SK-N-SH (cell line): ENCODE measurements around the gene KBTBD2. TPM values are rescaled to one million over a fixed set of nuclear protein-coding genes. Genes with fewer than 3 reads are reported as not detected.

Experiments used
- CTCF ChIA-PET: fragments of 300-600, 350-600 bp; formaldehyde crosslinking; extraction: SDS; loops from one replicate; lab custom pipeline; 2021; lab: Yijun Ruan, JAX
- POLR2A ChIA-PET: fragments of 350-600 bp; sonication (Branson Sonifier 250); formaldehyde crosslinking; extraction: SDS; loops from one replicate; lab custom pipeline; 2020; ENCODE audit warnings: antibody characterized with exemption, inconsistent platforms; lab: Yijun Ruan, JAX
- DNase-seq: peaks from one replicate; pipeline ENCODE4 v3.0.0; 2012
- H2AFZ ChIP-seq: fragments of 200-600 bp; sonication (generic); 2 replicates; pipeline ENCODE4 v1.8.1; 2016; ENCODE audit warnings: antibody characterized with exemption, mild to moderate bottlenecking, low read depth
- H3F3A ChIP-seq: fragments of 200-600 bp; sonication (generic); replicated peaks from 2 replicates; pipeline ENCODE3; 2016; ENCODE audit warnings: antibody characterized with exemption, mild to moderate bottlenecking; ENCODE audit not compliant: insufficient read depth
- H3K27ac ChIP-seq, 2 experiments: fragments of 200-500 bp in 1 of 2; fragments of 200-600 bp in 1 of 2; sonication (Bioruptor generic) in 1 of 2; sonication (generic), shearing (Covaris generic) in 1 of 2; 2 replicates each; pipeline versions ENCODE4 v1.5.1 to v1.6.1; 2014 to 2016; ENCODE audit warnings: low read depth in 2 of 2, inconsistent platforms in 1 of 2, low read length in 1 of 2, mild to moderate bottlenecking in 1 of 2, mixed read lengths in 1 of 2
- H3K27me3 ChIP-seq: fragments of 200-600 bp; sonication (generic), shearing (Covaris generic); 2 replicates; pipeline ENCODE4 v1.6.1; 2016; ENCODE audit warnings: mixed run types; ENCODE audit not compliant: insufficient read depth
- H3K36me3 ChIP-seq, 2 experiments: fragments of 200-500 bp in 1 of 2; fragments of 200-600 bp in 1 of 2; sonication (Bioruptor generic) in 1 of 2; sonication (generic) in 1 of 2; replicated peaks in 1 of 2; 2 replicates each; pipeline versions ENCODE3 to v1.5.1; 2014 to 2016; ENCODE audit warnings: low read length in 1 of 2, mild to moderate bottlenecking in 1 of 2; ENCODE audit not compliant: insufficient read depth in 2 of 2, control insufficient read depth in 1 of 2
- H3K4me1 ChIP-seq, 2 experiments: fragments of 200-500 bp in 1 of 2; fragments of 200-600 bp in 1 of 2; sonication (Bioruptor generic) in 1 of 2; sonication (generic), shearing (Covaris generic) in 1 of 2; 2 replicates each; pipeline versions ENCODE4 v1.5.1 to v1.6.1; 2014 to 2016; ENCODE audit warnings: low read depth in 1 of 2, low read length in 1 of 2, mixed run types in 1 of 2; ENCODE audit not compliant: insufficient read depth in 2 of 2, control insufficient read depth in 1 of 2
- H3K4me2 ChIP-seq: fragments of 200-600 bp; sonication (generic), shearing (Covaris generic); 2 replicates; pipeline ENCODE4 v1.6.1; 2017; ENCODE audit warnings: mixed run types
- H3K4me3 ChIP-seq, 2 experiments: fragments of 200-500 bp in 1 of 2; fragments of 200-600 bp in 1 of 2; sonication (Bioruptor generic) in 1 of 2; sonication (generic), shearing (Covaris generic) in 1 of 2; 2 replicates each; pipeline versions ENCODE4 v1.5.1 to v1.8.1; 2014 to 2016; ENCODE audit warnings: low read depth in 2 of 2, inconsistent platforms in 1 of 2, low read length in 1 of 2, mild to moderate bottlenecking in 1 of 2, mixed read lengths in 1 of 2, moderate library complexity in 1 of 2
- H3K79me2 ChIP-seq: fragments of 200-600 bp; sonication (generic); 2 replicates; pipeline ENCODE4 v1.8.1; 2017; ENCODE audit warnings: mild to moderate bottlenecking; ENCODE audit not compliant: insufficient read depth
- H3K9ac ChIP-seq: fragments of 200-600 bp; sonication (generic); 2 replicates; pipeline ENCODE4 v1.6.1; 2017; ENCODE audit warnings: mixed run types
- H3K9me2 ChIP-seq: fragments of 200-600 bp; sonication (generic); 2 replicates; pipeline ENCODE4 v1.6.1; 2017; ENCODE audit warnings: mixed run types
- H3K9me3 ChIP-seq: fragments of 200-600 bp; sonication (generic); 2 replicates; pipeline ENCODE4 v1.6.1; 2017; ENCODE audit warnings: mixed run types, mild to moderate bottlenecking, moderate library complexity
- H4K20me1 ChIP-seq: fragments of 200-600 bp; sonication (generic); 2 replicates; pipeline ENCODE4 v1.6.1; 2017; ENCODE audit warnings: mild to moderate bottlenecking, mixed run types; ENCODE audit not compliant: insufficient read depth
- EP300 ChIP-seq, 2 experiments: IDR thresholded peaks; 2 replicates each; pipeline versions ENCODE4 v1.4.0 to v1.6.1; 2012; ENCODE audit warnings: borderline replicate concordance in 1 of 2, low read depth in 1 of 2, low read length in 1 of 2
- EZH2phosphoT487 ChIP-seq: fragments of 200-600 bp; sonication (generic); IDR thresholded peaks from 2 replicates; pipeline ENCODE4 v1.6.1; 2017; ENCODE audit warnings: low read depth, mixed run types, mild to moderate bottlenecking, antibody characterized with exemption, moderate library complexity, borderline replicate concordance
- FOSL2 ChIP-seq: IDR thresholded peaks from 2 replicates; pipeline ENCODE4 v1.4.0; 2012; ENCODE audit warnings: low read depth, mild to moderate bottlenecking, moderate library complexity, borderline replicate concordance
- FOXM1 ChIP-seq: IDR thresholded peaks from 2 replicates; pipeline ENCODE4 v1.4.0; 2012; ENCODE audit warnings: low read depth, mild to moderate bottlenecking
- GABPA ChIP-seq: IDR thresholded peaks from 2 replicates; pipeline ENCODE4 v1.4.0; 2012; ENCODE audit warnings: low read depth, mild to moderate bottlenecking
- MEF2A ChIP-seq: IDR thresholded peaks from 2 replicates; pipeline ENCODE4 v1.4.0; 2012; ENCODE audit warnings: low read depth, borderline replicate concordance
- MXI1 ChIP-seq: IDR thresholded peaks from 2 replicates; pipeline ENCODE4 v1.6.1; 2012; ENCODE audit warnings: mild to moderate bottlenecking, low read depth, low read length, improper control_type of control experiment
- NFIC ChIP-seq: IDR thresholded peaks from 2 replicates; pipeline ENCODE4 v1.4.0; 2012; ENCODE audit warnings: borderline replicate concordance
- NRF1 ChIP-seq: IDR thresholded peaks from 2 replicates; pipeline ENCODE4 v1.6.1; 2012; ENCODE audit warnings: low read depth, mild to moderate bottlenecking, low read length
- PBX3 ChIP-seq: IDR thresholded peaks from 2 replicates; pipeline ENCODE4; 2012
- POLR2AphosphoS5 ChIP-seq: IDR thresholded peaks from 2 replicates; pipeline ENCODE4 v1.6.1; 2012; ENCODE audit warnings: low read depth, low read length
- RAD21 ChIP-seq: IDR thresholded peaks from 2 replicates; pipeline ENCODE4 v1.6.1; 2012; ENCODE audit warnings: mild to moderate bottlenecking, low read length
- RCOR1 ChIP-seq: fragments of 150-350 bp; IDR thresholded peaks from 2 replicates; pipeline ENCODE4 v1.6.1; 2017; ENCODE audit warnings: antibody characterized with exemption, low read length
- TAF1 ChIP-seq: IDR thresholded peaks from 2 replicates; pipeline ENCODE4 v1.6.1; 2012; ENCODE audit warnings: low read depth, mild to moderate bottlenecking, low read length, moderate library complexity, borderline replicate concordance
- TCF12 ChIP-seq: IDR thresholded peaks from 2 replicates; pipeline ENCODE4 v1.4.0; 2012
- USF1 ChIP-seq: IDR thresholded peaks from 2 replicates; pipeline ENCODE4 v1.4.0; 2012; ENCODE audit warnings: low read depth, borderline replicate concordance
- YY1 ChIP-seq: IDR thresholded peaks from 2 replicates; pipeline ENCODE4 v1.4.0; 2012; ENCODE audit warnings: low read depth, mild to moderate bottlenecking
- WGBS: methylation state at CpG from one replicate; pipeline ENCODE4 v1.1.6; 2017; ENCODE audit warnings: low lambda C conversion rate; 5-methylcytosine and 5-hydroxymethylcytosine counted together
- polyA plus RNA-seq, 3 experiments: library from polyadenylated mRNA; depleted of rRNA; stranded (reverse); fragments of >200 nt; gene quantifications; 2 replicates each; pipeline ENCODE4 v1.2.3, GENCODE V29; 2012
- TF ChIP-seq, protein P1 (sequence below): IDR thresholded peaks from 2 replicates; pipeline ENCODE4 v1.4.0; 2012; ENCODE audit warnings: low read depth
- TF ChIP-seq, protein P2 (sequence below): fragments of 150-350 bp; IDR thresholded peaks from 2 replicates; pipeline ENCODE4 v1.6.1; 2016; ENCODE audit warnings: mild to moderate bottlenecking, low read depth, low read length

KBTBD2 gene
- polyA plus RNA-seq, 1 of the 3 experiments (the other 2 are of a cell fraction): 23.6 TPM

DNA sequence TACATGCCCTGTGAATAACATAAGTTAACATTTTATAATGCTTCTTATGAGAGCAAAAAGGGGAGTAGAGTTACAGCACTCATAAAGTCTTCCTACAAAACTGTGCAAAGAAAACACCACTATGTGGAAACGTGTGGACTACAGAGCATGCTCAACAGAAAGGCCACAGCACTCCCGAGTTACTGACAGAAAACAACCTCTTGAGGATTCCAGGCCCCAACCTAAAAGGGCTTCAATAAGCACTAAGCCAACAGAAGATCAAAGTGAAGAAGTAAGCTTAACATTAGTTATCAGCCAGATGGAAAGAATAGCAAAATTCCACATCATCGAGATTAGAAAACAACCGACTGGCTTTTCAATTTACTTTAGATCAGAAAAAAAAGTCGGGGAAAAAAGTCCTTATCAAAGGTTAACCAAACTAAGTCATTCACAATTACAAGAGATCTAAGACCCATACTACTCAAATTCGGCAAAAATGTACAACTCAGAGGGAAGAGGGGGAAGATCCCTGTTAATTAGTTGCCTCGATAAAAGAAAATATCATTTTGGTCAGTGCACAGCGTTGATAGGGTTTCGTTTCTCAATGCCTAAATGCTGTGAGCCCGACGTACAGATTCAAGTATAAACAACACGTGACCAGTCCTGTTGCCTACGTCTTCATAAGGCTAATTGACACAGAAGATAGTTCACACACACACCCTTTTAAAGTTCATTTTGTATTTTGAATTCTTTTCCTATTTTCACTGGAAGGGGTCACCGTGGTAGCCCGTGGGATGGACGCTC is 1.4 kb downstream of the KBTBD2 start:
- Histone ChIP-seq H3K4me3 (peak overlapping the region; percentile 78 to 86), H3K36me3 (peaks cover 0 to 8% of the 10 kb centered on the region in 2 experiments), H3F3A (peaks cover 37% of the 10 kb centered on the region), H3K9me3 (no peaks in the 10 kb centered on the region), H3K79me2 (peaks cover 58% of the 10 kb centered on the region), H4K20me1 (peaks cover 52% of the 10 kb centered on the region), H3K9me2 (no peaks in the 10 kb centered on the region), H3K4me2 (peak overlapping the region; percentile 87), H2AFZ (peak overlapping the region; percentile 29; the same call in 1 of the 2 replicates), H3K9ac (peak overlapping the region; percentile 94), H3K4me1 (peaks cover 26 to 33% of the 10 kb centered on the region in 2 experiments; a peak in 3 of 4 replicates), H3K27me3 (no peaks in the 10 kb centered on the region), H3K27ac (peak overlapping the region; percentile 95 to 99)
- TF ChIP-seq NFIC (no peak), RCOR1 (no peak), USF1 (peak; percentile 90), EZH2phosphoT487 (no peak), TCF12 (no peak), YY1 (no peak), PBX3 (no peak), NRF1 (peak; percentile 35), MEF2A (no peak), TAF1 (no peak), MXI1 (peak; percentile 63; the same call in 1 of the 2 replicates), RAD21 (no peak), EP300 (IDR thresholded peaks at IDR 0.05; ENCODE audit: borderline replicate concordance in 1 of 2, low read depth in 1 of 2, low read length in 1 of 2) (0 out of 4 replicates have a peak, but pooled peaks of 1 of the 2 experiments have one; percentile 6), POLR2AphosphoS5 (no peak; the same call in 1 of the 2 replicates), GABPA (no peak), FOSL2 (no peak), FOXM1 (peak; percentile 68; the same call in 1 of the 2 replicates)
- TF ChIP-seq, protein P1, sequence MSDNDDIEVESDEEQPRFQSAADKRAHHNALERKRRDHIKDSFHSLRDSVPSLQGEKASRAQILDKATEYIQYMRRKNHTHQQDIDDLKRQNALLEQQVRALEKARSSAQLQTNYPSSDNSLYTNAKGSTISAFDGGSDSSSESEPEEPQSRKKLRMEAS: no peak
- TF ChIP-seq, protein P2, sequence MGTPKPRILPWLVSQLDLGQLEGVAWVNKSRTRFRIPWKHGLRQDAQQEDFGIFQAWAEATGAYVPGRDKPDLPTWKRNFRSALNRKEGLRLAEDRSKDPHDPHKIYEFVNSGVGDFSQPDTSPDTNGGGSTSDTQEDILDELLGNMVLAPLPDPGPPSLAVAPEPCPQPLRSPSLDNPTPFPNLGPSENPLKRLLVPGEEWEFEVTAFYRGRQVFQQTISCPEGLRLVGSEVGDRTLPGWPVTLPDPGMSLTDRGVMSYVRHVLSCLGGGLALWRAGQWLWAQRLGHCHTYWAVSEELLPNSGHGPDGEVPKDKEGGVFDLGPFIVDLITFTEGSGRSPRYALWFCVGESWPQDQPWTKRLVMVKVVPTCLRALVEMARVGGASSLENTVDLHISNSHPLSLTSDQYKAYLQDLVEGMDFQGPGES: no peak
- WGBS: 2% methylated on average over 16 of the region's 16 CpGs
- ChIA-PET CTCF (interaction anchor here (0.6 to 6.1 kb wide), 7 partner anchors 12 to 90 kb away, joined by 3 to 37 read pairs (median 7); no protein-coding TSS in a partner anchor), POLR2A (interaction anchor here (0.9 to 2.9 kb wide), 4 partner anchors 15 to 172 kb away, joined by 3 to 18 read pairs (median 12); partner anchors contain the start of gene NT5C3A)
- peak; percentile 47 for DNase-seq
